NCI-H2107 treated with DMSO at 0.1 percent for 48 hours (cell line): ENCODE measurements around the gene ILK.

Experiments
- DNase-seq: peaks from one replicate; lab custom pipeline; 2025; ENCODE audit not compliant: unreplicated experiment; lab: John Stamatoyannopoulos, UW

The ILK gene

DNA sequence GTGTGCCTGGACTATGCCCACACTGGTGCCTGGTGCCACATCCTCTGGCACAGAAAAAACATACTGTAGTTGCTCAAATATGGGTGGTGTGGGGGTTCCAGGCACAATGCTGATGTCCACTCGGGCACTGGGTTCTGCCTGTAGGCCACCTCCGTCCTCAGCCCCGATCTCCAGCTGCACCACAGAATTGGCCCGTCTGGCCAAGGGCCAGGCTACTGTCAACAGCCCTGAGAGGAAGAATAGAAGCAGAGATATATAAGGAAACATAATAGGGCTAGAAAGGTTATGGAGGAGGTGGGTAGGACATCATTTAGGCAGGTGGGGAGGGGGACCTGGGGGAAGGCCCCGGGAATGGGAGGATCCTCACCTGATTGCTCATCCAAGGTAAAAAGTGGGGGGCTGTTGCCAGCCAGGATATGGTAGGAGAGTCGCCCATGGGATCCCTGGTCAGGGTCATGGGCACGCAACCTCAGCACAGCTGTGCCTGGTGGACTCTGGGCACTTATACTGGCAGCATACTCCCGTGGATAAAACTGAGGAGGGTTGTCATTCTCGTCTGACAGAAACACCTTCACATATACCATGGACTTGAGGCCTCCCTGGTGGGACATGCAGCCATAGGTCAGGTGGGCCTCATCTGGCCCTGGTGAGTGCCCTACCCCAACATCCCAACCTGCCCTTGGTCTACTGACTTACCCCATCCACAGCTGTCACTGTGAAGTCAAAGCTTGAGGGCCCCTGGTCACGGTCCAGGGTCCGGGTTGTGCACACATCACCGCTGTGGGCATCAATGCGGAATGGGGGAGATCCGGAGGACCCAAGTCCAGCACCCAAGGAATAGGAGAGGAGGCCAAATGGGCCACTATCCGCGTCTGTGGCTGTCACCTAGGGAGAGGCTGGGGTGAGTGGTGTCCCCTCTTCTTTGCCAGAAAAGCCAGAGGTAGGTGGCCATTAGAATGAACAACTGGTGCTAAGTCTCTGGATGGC lies 30.1 kb downstream of the ILK start:
- DNase-seq, result no peak

- DNase-seq, result no peak
Observed at GRCh38 chr11:6634534-6634933, 31.0 kb downstream of the ILK start.

DNA sequence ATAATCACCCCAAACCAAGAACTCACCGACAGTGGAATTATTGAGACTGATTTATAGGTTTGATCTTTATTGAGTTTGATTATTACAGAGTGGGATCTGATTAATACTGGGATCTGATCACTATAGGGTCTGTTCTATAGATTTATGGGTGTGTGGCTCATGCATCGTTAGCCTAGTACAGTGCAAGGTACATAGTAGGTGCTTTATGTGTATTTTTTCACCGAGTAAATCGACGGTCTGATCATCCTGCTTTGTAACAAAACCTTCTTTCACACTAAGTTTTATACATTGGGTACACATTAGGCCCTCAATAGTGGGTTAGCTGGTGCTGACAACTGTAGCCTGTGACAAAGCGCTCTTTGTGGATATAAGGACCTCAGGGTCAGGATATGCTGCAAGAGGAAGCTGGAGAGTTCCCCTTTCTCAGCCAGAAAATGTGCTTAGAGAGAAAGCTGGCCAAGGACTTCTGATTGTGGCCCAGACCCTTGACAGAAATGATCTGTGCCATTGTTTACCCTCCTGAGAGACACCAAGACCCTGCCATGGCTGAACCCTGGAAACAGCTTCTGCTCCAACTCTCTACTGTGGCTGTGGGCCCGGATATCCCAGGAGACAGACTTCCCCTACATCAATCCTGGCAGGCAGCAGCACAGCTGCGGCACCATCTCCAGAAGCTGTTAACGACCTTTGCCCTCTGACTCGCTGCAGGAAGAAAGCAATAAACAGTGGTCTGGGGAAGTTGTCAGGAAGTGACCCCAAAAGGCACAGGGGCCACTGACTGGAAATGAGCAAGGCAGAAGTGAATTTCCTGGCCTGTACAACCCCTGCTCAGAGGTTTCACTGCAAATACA lies 31.7 kb downstream of the ILK start:
- DNase-seq, result no peak

GRCh38 chr11:6636480-6636879 lies 32.9 kb downstream of the ILK start:
- DNase-seq, result no peak

DNA sequence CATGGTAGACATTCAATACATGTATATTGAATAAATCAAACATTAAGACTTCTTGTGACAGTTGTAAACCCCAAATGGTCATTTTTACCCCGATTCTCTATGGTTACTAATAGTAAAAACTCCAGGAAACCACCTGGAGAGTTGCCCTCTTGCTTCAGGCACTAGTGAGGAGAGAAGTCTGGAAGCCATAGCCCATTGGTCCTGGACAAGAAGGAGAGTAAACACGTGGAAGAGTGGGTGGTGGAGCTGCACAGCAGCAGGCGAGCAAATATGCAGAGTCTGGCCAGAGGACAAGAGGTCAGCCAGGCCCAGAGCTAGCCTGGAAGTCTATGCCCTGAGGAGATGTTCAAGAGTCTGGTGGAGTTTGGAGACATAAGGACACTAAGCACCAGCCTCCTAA lies 34.3 kb downstream of the ILK start:
- no peak for DNase-seq

DNA sequence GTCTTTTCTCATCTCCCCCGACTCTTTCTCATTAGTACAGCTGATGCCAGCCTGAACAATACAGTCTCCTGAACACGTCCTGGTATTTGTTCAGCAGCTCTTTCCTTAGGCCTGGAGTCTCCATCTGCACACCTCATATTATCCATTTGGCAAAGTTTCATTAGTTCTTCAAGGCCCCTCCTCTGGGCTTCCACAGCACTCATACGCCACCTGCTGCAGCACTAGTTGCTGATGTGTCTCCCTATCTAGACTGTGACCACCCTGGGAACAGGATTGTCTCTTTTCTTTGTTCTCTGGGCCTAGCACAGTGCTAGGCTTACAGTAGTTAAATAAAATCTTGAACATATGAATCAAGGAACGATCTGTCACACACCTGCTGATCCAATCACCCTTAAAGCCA lies 34.9 kb downstream of the ILK start:
- DNase-seq, result no peak

- no peak for DNase-seq
Observed at GRCh38 chr11:6640036-6640984, 36.7 kb downstream of the ILK start.

DNA sequence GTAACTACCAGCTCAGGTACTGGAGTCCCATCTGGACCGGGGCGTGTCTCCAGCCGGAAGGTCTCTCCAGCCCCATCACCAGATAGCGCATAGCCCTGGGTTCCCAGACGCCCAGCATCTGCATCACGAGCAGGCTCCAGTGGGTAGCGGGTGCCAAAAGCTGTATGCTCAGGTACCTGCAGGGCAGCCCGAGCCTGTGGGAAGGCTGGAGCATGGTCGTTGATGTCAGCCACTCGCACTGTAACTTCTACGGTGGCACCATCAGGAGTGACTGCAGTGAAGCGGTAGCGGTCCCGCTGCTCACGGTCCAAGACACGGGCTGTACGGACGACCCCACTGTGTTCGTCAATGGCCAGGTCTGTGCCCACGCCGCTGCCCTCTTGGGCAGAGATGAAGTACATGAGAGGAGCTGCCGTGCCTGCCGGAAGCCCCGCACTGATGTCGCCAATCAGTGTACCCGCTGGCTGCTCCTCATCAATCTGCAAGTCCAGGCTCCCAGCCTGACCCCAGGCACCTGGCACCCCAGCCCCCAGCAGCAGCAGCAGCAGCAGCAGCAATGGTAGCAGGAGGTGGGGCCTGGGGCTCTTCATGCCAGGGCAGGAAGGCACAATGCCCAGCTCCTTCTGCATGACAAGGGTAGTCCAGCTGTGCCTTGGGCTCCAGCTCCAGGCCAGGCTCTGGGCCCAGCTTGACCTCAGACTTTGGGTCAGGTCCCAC lies 37.6 kb downstream of the ILK start:
- DNase-seq, result no peak

GRCh38 chr11:6642957-6643356 lies 39.4 kb downstream of the ILK start:
- no peak for DNase-seq

GRCh38 chr11:6646071-6646470 lies 42.5 kb downstream of the ILK start:
- no peak for DNase-seq

DNA sequence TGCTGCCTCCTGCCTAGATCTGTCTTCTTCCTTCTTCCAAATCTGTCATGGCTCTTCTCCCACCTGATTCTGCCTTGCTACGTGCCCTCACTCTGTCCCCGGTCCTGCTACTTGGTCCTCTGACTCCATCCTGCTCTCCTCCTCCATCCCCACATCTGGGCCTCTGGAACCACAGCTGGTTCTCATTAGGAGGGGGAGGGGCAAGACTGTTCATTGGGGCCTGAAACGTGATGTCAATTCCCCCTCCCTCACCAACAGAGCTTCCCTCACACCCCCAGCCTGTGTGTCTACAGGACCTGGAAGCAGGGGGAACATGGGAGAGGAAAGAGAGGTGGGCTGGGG lies 43.0 kb downstream of the ILK start:
- no peak for DNase-seq

GRCh38 chr11:6646918-6647679 lies 43.5 kb downstream of the ILK start:
- DNase-seq, result no peak

GRCh38 chr11:6647836-6648235 lies 44.3 kb downstream of the ILK start:
- no peak for DNase-seq

GRCh38 chr11:6648501-6648900 lies 44.9 kb downstream of the ILK start:
- DNase-seq, result no peak

- no peak for DNase-seq
Observed at GRCh38 chr11:6650104-6650503, 46.5 kb downstream of the ILK start.

DNA sequence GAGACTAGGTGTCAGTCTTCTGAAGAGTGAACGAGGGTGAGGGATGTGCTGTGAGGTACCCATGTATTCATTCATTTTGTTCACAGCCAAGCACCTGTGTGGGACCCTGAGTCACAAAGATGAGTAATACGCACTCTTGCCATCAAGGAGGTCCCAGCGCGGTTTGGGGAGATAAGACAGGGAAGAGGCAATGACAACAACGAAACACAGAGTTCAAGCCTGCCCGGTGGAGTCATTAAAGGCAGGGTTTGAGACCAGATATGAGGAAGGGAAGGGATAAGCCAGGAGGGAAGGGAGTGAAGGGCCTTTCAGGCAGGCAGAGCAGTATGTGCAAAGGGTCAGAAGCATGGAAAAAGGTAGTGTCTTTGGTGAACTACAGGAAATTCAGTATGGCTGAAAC lies 47.4 kb downstream of the ILK start:
- no peak for DNase-seq

GRCh38 chr11:6652182-6652581 lies 48.6 kb downstream of the ILK start:
- DNase-seq, result no peak

- no peak for DNase-seq
Observed at GRCh38 chr11:6653097-6653496, 49.5 kb downstream of the ILK start.

DNA sequence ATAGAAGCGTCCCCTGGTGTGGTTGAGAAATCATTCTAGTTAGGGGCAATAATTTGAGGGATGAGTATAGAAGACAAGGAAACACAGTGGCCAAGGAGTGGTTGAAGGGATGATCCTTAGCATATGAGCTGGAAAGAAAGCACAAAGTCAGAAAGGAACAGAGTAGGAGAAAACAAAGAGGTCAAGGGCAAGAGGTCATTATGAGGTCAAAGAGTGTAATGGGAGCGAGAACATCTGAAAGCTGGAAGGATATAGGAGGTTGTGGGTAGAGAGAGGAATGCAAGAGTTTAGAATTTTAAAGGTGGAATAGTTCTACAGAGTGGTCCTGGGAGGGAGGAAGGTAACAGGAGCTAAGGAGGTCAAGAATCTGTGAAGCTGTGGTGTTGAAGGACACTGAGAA lies 50.1 kb downstream of the ILK start:
- DNase-seq, result no peak
